GM19351 (cell line): ENCODE data around the gene MOV10L1.

ENCODE experiments used
- ATAC-seq: cut with Tn5 transposase; IDR thresholded peaks from one replicate; pipeline ENCODE4 v1.9.1; 2021; ENCODE audit warnings: mild to moderate bottlenecking, moderate library complexity; ENCODE audit not compliant: unreplicated experiment

The MOV10L1 gene

GRCh38 chr22:50173311-50173982 is 83.6 kb downstream of the MOV10L1 start:
- ATAC-seq: no peak

- ATAC-seq: no peak
Measured at GRCh38 chr22:50173983-50174355, 84.2 kb downstream of the MOV10L1 start.

- ATAC-seq: no peak
Measured at GRCh38 chr22:50174382-50175190, 84.8 kb downstream of the MOV10L1 start.

GRCh38 chr22:50175191-50175461 is 85.3 kb downstream of the MOV10L1 start:
- no peak for ATAC-seq

GRCh38 chr22:50175921-50176849 is 86.4 kb downstream of the MOV10L1 start:
- ATAC-seq: no peak

- ATAC-seq: no peak
Measured at GRCh38 chr22:50176850-50177536, 87.2 kb downstream of the MOV10L1 start.

- no peak for ATAC-seq
Measured at GRCh38 chr22:50177537-50178470, 88.0 kb downstream of the MOV10L1 start.

- ATAC-seq: no peak
Measured at GRCh38 chr22:50178471-50178864, 88.7 kb downstream of the MOV10L1 start.

- no peak for ATAC-seq
Measured at GRCh38 chr22:50178871-50179869, 89.4 kb downstream of the MOV10L1 start.

- no peak for ATAC-seq
Measured at GRCh38 chr22:50179937-50180726, 90.3 kb downstream of the MOV10L1 start.

GRCh38 chr22:50180727-50181521 is 91.1 kb downstream of the MOV10L1 start:
- no peak for ATAC-seq

- no peak for ATAC-seq
Measured at GRCh38 chr22:50182176-50183081, 92.6 kb downstream of the MOV10L1 start.

- ATAC-seq: no peak
Measured at GRCh38 chr22:50183141-50183971, 93.5 kb downstream of the MOV10L1 start.

- no peak for ATAC-seq
Measured at GRCh38 chr22:50184004-50184901, 94.4 kb downstream of the MOV10L1 start.
